Brain microvascular endothelial cell (primary cell): ENCODE results near the gene GFRA1.

ENCODE experiments used
- DNase-seq: peaks from one replicate; pipeline ENCODE4 v3.0.0-alpha.2; 2020
- H3K27ac ChIP-seq: fragments of 250-450 bp; sonication (Bioruptor Pico); 2 replicates; pipeline ENCODE4 v1.5.1; 2020; ENCODE audit warnings: mild to moderate bottlenecking, moderate library complexity
- H3K27me3 ChIP-seq: fragments of 250-450 bp; sonication (Bioruptor Pico); replicated peaks from 2 replicates; pipeline ENCODE4 v1.5.1; 2020; ENCODE audit warnings: mild to moderate bottlenecking
- H3K36me3 ChIP-seq: fragments of 250-450 bp; sonication (Bioruptor Pico); replicated peaks from 2 replicates; pipeline ENCODE4 v1.5.1; 2020; ENCODE audit warnings: mild to moderate bottlenecking
- H3K4me3 ChIP-seq: 2 replicates; pipeline ENCODE4 v1.5.1; 2011; ENCODE audit warnings: low read depth, mild to moderate bottlenecking, control low read depth, low read length, moderate library complexity
- CTCF ChIP-seq: IDR thresholded peaks from 2 replicates; pipeline ENCODE4 v1.5.1; 2011; ENCODE audit warnings: low read depth, mild to moderate bottlenecking, moderate library complexity, low read length, control low read depth, inconsistent platforms; ENCODE audit errors: missing control alignments
- in situ Hi-C: cut with HindIII; loops from 2 replicates; pipeline ENCODE4 v1.10.0; 2017; ENCODE audit warnings: low sequenced_read_pairs, low pct_ligation_motif_present

Gene GFRA1

GRCh38 chr10:116270126-116270770 lies 2.8 kb downstream of the GFRA1 start:
- no peak overlapping the region for H3K4me3 ChIP-seq
- H3K27me3 ChIP-seq = peaks cover 37% of the 10 kb centered on the region
- no peak overlapping the region for H3K27ac ChIP-seq
- no peak for DNase-seq
- H3K36me3 ChIP-seq = no peaks in the 10 kb centered on the region
- no peak for TF ChIP-seq CTCF
- in situ Hi-C loops = no loop called here

- peaks cover 35% of the 10 kb centered on the region for H3K27me3 ChIP-seq
- in situ Hi-C loops = no loop called here
- TF ChIP-seq CTCF = no peak
Measured at GRCh38 chr10:116269619-116270018, 3.4 kb downstream of the GFRA1 start.

GRCh38 chr10:116268976-116269375 lies 4.0 kb downstream of the GFRA1 start:
- Histone ChIP-seq H3K4me3 (no peak overlapping the region), H3K27ac (no peak overlapping the region), H3K36me3 (no peaks in the 10 kb centered on the region), H3K27me3 (peaks cover 30% of the 10 kb centered on the region)
- DNase-seq = no peak
- no peak for TF ChIP-seq CTCF
- in situ Hi-C loops = no loop called here

More at GRCh38 chr10:116269619-116270018, 3.4 kb downstream of the GFRA1 start:
- Histone ChIP-seq H3K36me3 (no peaks in the 10 kb centered on the region), H3K4me3 (no peak overlapping the region), H3K27ac (no peak overlapping the region)
- DNase-seq = no peak

GRCh38 chr10:116265686-116266085 lies 7.3 kb downstream of the GFRA1 start:
- Histone ChIP-seq H3K27ac (no peak overlapping the region), H3K27me3 (peaks cover 5% of the 10 kb centered on the region), H3K36me3 (no peaks in the 10 kb centered on the region), H3K4me3 (no peak overlapping the region)
- in situ Hi-C loops = no loop called here
- no peak for TF ChIP-seq CTCF
- no peak for DNase-seq

GRCh38 chr10:116263870-116264655 lies 8.9 kb downstream of the GFRA1 start:
- DNase-seq = no peak

More at GRCh38 chr10:116263870-116264655, 8.9 kb downstream of the GFRA1 start:
- in situ Hi-C loops = no loop called here
- Histone ChIP-seq H3K36me3 (no peaks in the 10 kb centered on the region), H3K4me3 (no peak overlapping the region), H3K27ac (no peak overlapping the region), H3K27me3 (no peaks in the 10 kb centered on the region)
- TF ChIP-seq CTCF = peak; percentile 17
